Gastrocnemius medialis (tissue), 4 donors: ENCODE measurements around the gene TMEM39B. TPM values are rescaled to one million over a fixed set of nuclear protein-coding genes. Genes with fewer than 3 reads are reported as not detected.
A peak's percentile ranks its signal among the peaks of the same experiment; 100 is the strongest.
"Not testable (repeated sequence)": the region's sequence is repeated elsewhere in the genome, so short reads cannot be mapped to it uniquely, and the experiment has no call there.

ENCODE experiments used
- ATAC-seq, 2 donors: fragments of 150-250 bp; one replicate each; pipeline ENCODE4 v1.9.1; 2016
- DNase-seq, 2 donors: peaks; one replicate each; pipeline ENCODE4 v3.0.0-alpha.2; 2019
- H3K27ac ChIP-seq, 4 donors: fragments of 200-600 bp; sonication (generic); 1 replicate in 1 of 4; 2 replicates in 3 of 4; pipeline ENCODE4 v1.5.1; 2016 to 2018; ENCODE audit warnings: mild to moderate bottlenecking in 2 of 4, moderate library complexity in 1 of 4
- H3K27me3 ChIP-seq, 3 donors: fragments of 200-600 bp; sonication (generic) in 2 of 3; 1 replicate in 1 of 3; 2 replicates in 2 of 3; pipeline versions ENCODE4 v1.5.1 to v1.6.0; 2016 to 2019; ENCODE audit warnings: mild to moderate bottlenecking in 1 of 3, moderate library complexity in 1 of 3
- H3K36me3 ChIP-seq, 2 donors: fragments of 200-600 bp; sonication (generic) in 1 of 2; one replicate each; pipeline ENCODE4 v1.5.1; 2017 to 2018
- H3K4me1 ChIP-seq, 2 donors: fragments of 200-600 bp; sonication (generic) in 1 of 2; one replicate each; pipeline ENCODE4 v1.5.1; 2016 to 2017; ENCODE audit warnings: mild to moderate bottlenecking in 2 of 2
- H3K4me3 ChIP-seq, 4 donors: fragments of 200-600 bp; sonication (generic) in 3 of 4; 1 replicate in 1 of 4; 2 replicates in 3 of 4; pipeline ENCODE4 v1.5.1; 2016 to 2019; ENCODE audit warnings: mild to moderate bottlenecking in 2 of 4
- H3K9me3 ChIP-seq, 3 donors: fragments of 200-600 bp; sonication (generic) in 2 of 3; 1 replicate in 1 of 3; 2 replicates in 2 of 3; pipeline ENCODE4 v1.5.1; 2016 to 2019
- CTCF ChIP-seq, 5 experiments: fragments of 450-650 bp in 3 of 5; fragments of 200-600 bp in 2 of 5; sonication (generic) in 2 of 5; IDR thresholded peaks in 4 of 5; conservative IDR thresholded peaks in 1 of 5; 1 replicate in 4 of 5; 2 replicates in 1 of 5; pipeline ENCODE4 v1.5.1; 2016 to 2019; ENCODE audit warnings: antibody characterized with exemption in 5 of 5, mild to moderate bottlenecking in 3 of 5, moderate library complexity in 3 of 5
- POLR2A ChIP-seq, 2 donors: fragments of 450-650 bp; IDR thresholded peaks; one replicate each; pipeline ENCODE4 v1.6.1; 2017; ENCODE audit warnings: antibody characterized with exemption in 2 of 2, mild to moderate bottlenecking in 2 of 2, moderate library complexity in 2 of 2
- in situ Hi-C, 4 donors: fragments of 200-750 bp; cut with MboI; loops; one replicate each; pipeline versions ENCODE4 v1.15.0 to v1.8.0; 2017; ENCODE audit warnings: low sequenced_read_pairs in 4 of 4
- intact Hi-C: fragments of 100-400 bp; cut with DNase I; formaldehyde crosslinking; loops from one replicate; pipeline ENCODE4 v1.15.1; 2023; ENCODE audit warnings: low total_unique reads
- total RNA-seq, 4 donors: library from RNA; depleted of rRNA; stranded (reverse); fragments of >200 nt; gene quantifications; one replicate each; pipeline versions ENCODE4 v1.1.0 to v1.2.3, GENCODE V29; 2016

Gene TMEM39B
- total RNA-seq, 4 donors from 2014 or later: 2.5 to 11.1 (median 6.7) TPM

GRCh38 chr1:32062867-32063230 is 9.9 kb upstream of the TMEM39B start:
- Histone ChIP-seq H3K9me3 (no peaks in the 10 kb centered on the region), H3K27ac (peak overlapping the region; percentile 66 to 75 (median 70)), H3K27me3 (no peaks in the 10 kb centered on the region), H3K4me3 (no peak overlapping the region), H3K4me1 (peaks cover 14 to 18% of the 10 kb centered on the region in 2 donors), H3K36me3 (peaks cover 3 to 29% of the 10 kb centered on the region in 2 donors)
- DNase-seq: no peak
- TF ChIP-seq POLR2A (IDR thresholded peaks at IDR 0.05): no peak
- TF ChIP-seq CTCF (IDR thresholded peaks at IDR 0.05 in 4 of 5, conservative IDR thresholded peaks at IDR 0.05 in 1 of 5): no peak
- no peak for ATAC-seq
- intact Hi-C loops: no loop called here
- in situ Hi-C loops: no loop called here

- ATAC-seq: peak in 1 of 2 donors; percentile 65
- in situ Hi-C loops (no loop called here), intact Hi-C loops (no loop called here)
These were observed 9.5 kb upstream of the TMEM39B start for GRCh38 chr1:32063261-32063681.

GRCh38 chr1:32065613-32066488 is 6.9 kb upstream of the TMEM39B start:
- peak overlapping the region; percentile 7 to 49 (median 21) for H3K27ac ChIP-seq
- H3K4me3 ChIP-seq, intact Hi-C loops, H3K36me3 ChIP-seq, in situ Hi-C loops, ATAC-seq, H3K27me3 ChIP-seq, H3K9me3 ChIP-seq, DNase-seq: not testable (repeated sequence)
- H3K4me1 ChIP-seq: peaks cover 14 to 18% of the 10 kb centered on the region in 2 donors

More at GRCh38 chr1:32063261-32063681, 9.5 kb upstream of the TMEM39B start:
- Histone ChIP-seq H3K4me3 (no peak overlapping the region), H3K4me1 (peaks cover 14 to 18% of the 10 kb centered on the region in 2 donors), H3K27ac (peak overlapping the region; percentile 66 to 75 (median 70)), H3K36me3 (peaks cover 3 to 25% of the 10 kb centered on the region in 2 donors), H3K9me3 (no peaks in the 10 kb centered on the region), H3K27me3 (no peaks in the 10 kb centered on the region)
- TF ChIP-seq CTCF (IDR thresholded peaks at IDR 0.05 in 4 of 5, conservative IDR thresholded peaks at IDR 0.05 in 1 of 5) (peak; percentile 34 to 64 (median 48)), POLR2A (IDR thresholded peaks at IDR 0.05) (no peak)
- DNase-seq: no peak

- no peaks in the 10 kb centered on the region for H3K9me3 ChIP-seq
- H3K36me3 ChIP-seq: no peaks in the 10 kb centered on the region
- H3K27me3 ChIP-seq: no peaks in the 10 kb centered on the region
- in situ Hi-C loops (no loop called here), intact Hi-C loops (no loop called here)
- DNase-seq: peak; percentile 53 to 67
- peak overlapping the region; percentile 7 to 49 (median 21) for H3K27ac ChIP-seq
- no peak overlapping the region for H3K4me3 ChIP-seq
- peak; percentile 43 to 50 for ATAC-seq
- TF ChIP-seq POLR2A (IDR thresholded peaks at IDR 0.05) (no peak), CTCF (IDR thresholded peaks at IDR 0.05 in 4 of 5, conservative IDR thresholded peaks at IDR 0.05 in 1 of 5) (no peak)
- H3K4me1 ChIP-seq: peaks cover 16 to 18% of the 10 kb centered on the region in 2 donors
These were observed 6.3 kb upstream of the TMEM39B start for GRCh38 chr1:32066489-32066873.

- H3K27me3 ChIP-seq: no peaks in the 10 kb centered on the region
- DNase-seq: no peak
- in situ Hi-C loops: no loop called here
- no peak overlapping the region for H3K4me3 ChIP-seq
- no peaks in the 10 kb centered on the region for H3K36me3 ChIP-seq
- no peak for ATAC-seq
- no peak overlapping the region for H3K27ac ChIP-seq
- TF ChIP-seq POLR2A (IDR thresholded peaks at IDR 0.05) (no peak), CTCF (IDR thresholded peaks at IDR 0.05 in 4 of 5, conservative IDR thresholded peaks at IDR 0.05 in 1 of 5) (no peak)
- H3K4me1 ChIP-seq: peaks cover 12 to 18% of the 10 kb centered on the region in 2 donors
- no peaks in the 10 kb centered on the region for H3K9me3 ChIP-seq
- intact Hi-C loops: no loop called here
These were observed 3.7 kb upstream of the TMEM39B start for GRCh38 chr1:32068957-32069588.
